ENCODE measurements around the gene ATG10.
"Not testable (repeated sequence)": the region's sequence is repeated elsewhere in the genome, so short reads cannot be mapped to it uniquely, and the experiment has no call there.

The ATG10 gene

GRCh38 chr5:82244854-82245635 is 273.2 kb downstream of the ATG10 start:
- no peak for DNase-seq

- DNase-seq: no peak
Observed at GRCh38 chr5:82246960-82247574, 275.2 kb downstream of the ATG10 start.

- DNase-seq: no peak
Observed at GRCh38 chr5:82252744-82253143, 280.9 kb downstream of the ATG10 start.

GRCh38 chr5:82255844-82256243 is 284.0 kb downstream of the ATG10 start:
- no peak for DNase-seq

- DNase-seq: no peak
Observed at GRCh38 chr5:82257247-82257646, 285.4 kb downstream of the ATG10 start.

GRCh38 chr5:82257729-82258128 is 285.9 kb downstream of the ATG10 start:
- no peak for DNase-seq

- DNase-seq: no peak
Observed at GRCh38 chr5:82259172-82259800, 287.5 kb downstream of the ATG10 start.

GRCh38 chr5:82265047-82265446 is 293.2 kb downstream of the ATG10 start:
- DNase-seq: no peak

GRCh38 chr5:82267297-82267933 is 295.6 kb downstream of the ATG10 start:
- not testable (repeated sequence) for DNase-seq

GRCh38 chr5:82269363-82269762 is 297.5 kb downstream of the ATG10 start:
- DNase-seq: not testable (repeated sequence)

GRCh38 chr5:82272571-82273356 is 300.9 kb downstream of the ATG10 start:
- DNase-seq: not testable (repeated sequence)

GRCh38 chr5:82273426-82273825 is 301.6 kb downstream of the ATG10 start:
- DNase-seq: peak; percentile 17

- no peak for DNase-seq
Observed at GRCh38 chr5:82274343-82275211, 302.8 kb downstream of the ATG10 start.

- no peak for DNase-seq
Observed at GRCh38 chr5:82275216-82275664, 303.4 kb downstream of the ATG10 start.

GRCh38 chr5:82276800-82277612 is 305.2 kb downstream of the ATG10 start:
- no peak for DNase-seq

GRCh38 chr5:82277613-82277986 is 305.8 kb downstream of the ATG10 start:
- DNase-seq: no peak

- peak; percentile 86 for DNase-seq
Observed at GRCh38 chr5:82277987-82278710, 306.3 kb downstream of the ATG10 start, which contains the start of gene RPS23. TSS of gene RPS23 (minus strand) at chr5:82278354. CDS start at chr5:82278323, 31 bp downstream.

GRCh38 chr5:82278711-82279370 is 307.0 kb downstream of the ATG10 start:
- DNase-seq: no peak

GRCh38 chr5:82283893-82284292 is 312.1 kb downstream of the ATG10 start:
- DNase-seq: no peak

All from CD4-positive, alpha-beta T cell treated with Interferon gamma for 1 hour (primary cell).